NK-92 (cell line): Measurements from ENCODE around the gene ACOX2.
"Not testable (repeated sequence)": the region's sequence is repeated elsewhere in the genome, so short reads cannot be mapped to it uniquely, and the experiment has no call there.

Experiments used
- DNase-seq: peaks from one replicate; lab custom pipeline; 2025; ENCODE audit not compliant: unreplicated experiment; lab: John Stamatoyannopoulos, UW

ACOX2 gene

GRCh38 chr3:58535531-58536500 is 1.2 kb downstream of the ACOX2 start:
- no peak for DNase-seq

DNA sequence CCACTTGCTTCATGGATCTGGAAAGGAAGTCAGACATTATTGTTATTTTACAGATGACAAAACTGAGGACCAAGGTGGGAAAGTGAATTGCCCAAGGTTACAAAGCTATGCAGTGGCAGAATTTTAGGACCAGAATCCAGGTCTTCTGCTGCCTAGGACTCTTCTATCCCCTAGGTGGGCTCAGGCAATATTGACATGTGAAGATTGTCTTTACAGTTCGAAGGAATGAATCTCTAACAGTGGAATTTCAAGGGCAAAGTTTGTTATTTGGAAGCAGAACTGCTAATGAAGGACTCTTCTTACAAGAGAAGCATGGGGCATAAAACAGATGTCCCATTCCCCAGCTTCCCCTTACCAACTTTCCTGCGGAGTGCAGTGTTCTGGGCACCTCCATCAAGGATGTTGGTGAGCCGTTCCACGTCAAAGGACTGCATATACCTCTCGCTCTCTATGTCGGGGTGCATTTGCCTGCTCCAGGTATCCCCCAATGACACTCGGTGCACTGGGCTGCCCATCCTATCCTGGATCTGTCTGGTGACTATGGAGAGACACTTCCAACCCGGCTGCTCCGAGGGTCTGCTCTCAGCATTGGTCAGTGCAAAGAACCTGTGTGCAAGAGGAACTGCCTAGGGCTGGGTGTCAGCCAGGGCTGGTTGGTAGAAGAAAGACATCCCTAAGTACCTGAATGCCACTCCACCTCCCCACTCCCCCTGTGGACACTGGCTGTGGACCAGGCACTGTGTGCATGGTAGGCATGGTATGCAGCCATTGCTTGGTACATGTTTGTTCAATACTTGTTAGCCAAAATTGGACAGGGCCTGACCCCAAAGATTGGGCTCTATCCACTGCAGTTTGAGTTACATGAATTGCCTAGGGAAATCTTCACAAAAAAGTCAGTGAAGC is 2.1 kb downstream of the ACOX2 start:
- no peak for DNase-seq

- no peak for DNase-seq
Measured at GRCh38 chr3:58532794-58533220, 4.2 kb downstream of the ACOX2 start.

DNA sequence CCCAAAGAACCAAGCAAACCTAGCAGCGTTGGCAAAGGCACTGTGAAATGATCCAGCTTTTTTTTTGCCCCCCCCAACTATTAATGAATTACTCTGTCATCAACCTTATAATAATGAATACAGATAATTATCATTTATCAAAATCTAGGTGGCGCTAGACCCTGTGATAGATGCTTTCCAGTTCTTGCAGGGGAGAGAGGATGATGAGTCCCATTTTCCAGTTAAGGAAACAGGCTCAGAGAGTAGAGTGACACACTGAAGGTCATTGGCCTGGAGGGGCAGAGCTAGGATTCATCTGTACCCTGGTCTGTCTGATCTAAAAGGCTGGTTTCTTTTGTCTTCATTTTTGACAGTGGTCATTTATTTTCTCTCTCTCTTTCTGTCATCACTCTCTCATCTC is 5.0 kb downstream of the ACOX2 start:
- DNase-seq, result no peak

GRCh38 chr3:58531555-58531954 is 5.4 kb downstream of the ACOX2 start:
- DNase-seq, result no peak

GRCh38 chr3:58530354-58530865 is 6.6 kb downstream of the ACOX2 start:
- no peak for DNase-seq

GRCh38 chr3:58529516-58530353 is 7.3 kb downstream of the ACOX2 start:
- DNase-seq, result no peak

DNA sequence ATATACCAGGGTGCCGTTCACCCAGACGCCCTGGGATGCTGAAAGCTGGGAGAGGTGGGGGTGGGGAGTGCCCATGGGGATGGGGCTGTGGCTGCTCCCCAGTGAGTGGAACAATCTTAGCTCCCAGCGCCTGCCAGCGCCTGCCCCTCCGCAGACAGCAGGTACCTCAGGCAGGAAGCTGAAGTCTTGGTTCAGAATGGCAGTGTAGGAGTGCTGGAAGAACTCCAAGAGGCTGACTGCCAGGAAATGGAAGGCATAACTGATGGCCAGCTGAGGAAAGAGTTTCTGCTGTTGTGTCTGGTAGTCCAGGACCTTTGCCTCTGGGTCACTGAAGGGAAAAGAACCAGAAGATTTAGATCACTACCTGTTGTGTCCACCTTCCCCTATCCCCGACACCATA is 8.4 kb downstream of the ACOX2 start:
- no peak for DNase-seq

- not testable (repeated sequence) for DNase-seq
Measured at GRCh38 chr3:58527440-58527839, 9.6 kb downstream of the ACOX2 start.

- no peak for DNase-seq
Measured at GRCh38 chr3:58526515-58526957, 10.5 kb downstream of the ACOX2 start.

- no peak for DNase-seq
Measured at GRCh38 chr3:58524326-58524888, 12.6 kb downstream of the ACOX2 start.

- no peak for DNase-seq
Measured at GRCh38 chr3:58522759-58523425, 14.1 kb downstream of the ACOX2 start.

DNA sequence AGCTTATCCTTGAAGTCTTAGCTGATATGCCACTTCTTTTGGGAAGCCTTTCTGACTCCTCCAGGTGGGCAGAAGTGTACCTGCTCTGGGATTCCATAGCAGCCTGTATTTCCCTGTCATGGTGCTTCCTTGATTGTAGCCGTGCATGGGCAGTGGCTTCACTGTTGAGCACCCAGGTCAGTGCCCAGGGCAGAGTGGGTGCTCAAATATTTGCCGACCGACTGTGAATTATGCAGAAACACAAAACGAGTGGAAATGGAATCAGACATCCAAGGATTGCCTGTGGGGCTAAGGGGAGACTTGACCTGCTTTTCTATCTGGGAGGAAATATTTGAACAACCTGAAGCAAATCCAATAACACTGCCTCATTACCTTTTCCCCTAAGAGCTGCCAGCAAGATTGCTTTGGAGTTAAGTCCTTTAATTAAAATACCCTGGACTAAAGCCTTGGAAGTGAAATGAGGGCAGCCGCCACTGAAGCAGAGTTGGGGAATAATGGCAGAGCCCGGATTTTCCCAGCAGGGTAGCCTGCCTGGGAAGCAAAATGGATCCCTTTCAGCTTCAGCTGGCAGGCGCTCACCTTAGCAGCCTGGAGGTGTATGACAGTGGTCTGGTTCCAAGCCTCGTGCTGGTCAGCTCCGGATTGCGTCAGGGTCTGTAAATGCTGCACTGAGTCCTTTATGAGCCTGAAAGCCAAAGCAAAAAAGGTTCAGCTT is 14.9 kb downstream of the ACOX2 start:
- no peak for DNase-seq

DNA sequence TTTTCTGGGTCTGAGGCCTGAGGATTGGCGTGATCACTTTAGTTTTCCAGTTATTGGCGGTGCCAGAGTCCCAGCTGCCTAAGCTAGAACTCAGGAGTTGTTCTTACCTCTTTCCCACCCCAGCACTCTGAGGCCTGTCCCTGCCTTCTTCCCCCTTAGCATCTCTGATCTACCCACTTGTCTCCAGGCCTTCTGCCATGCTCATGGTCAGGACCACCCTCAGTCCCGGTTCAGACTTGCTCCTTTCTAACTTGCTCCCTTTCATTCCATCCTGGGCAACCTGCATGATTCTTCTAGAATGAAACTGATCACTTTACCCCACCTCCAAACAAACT is 15.7 kb downstream of the ACOX2 start:
- DNase-seq, result no peak

GRCh38 chr3:58520403-58521335 is 16.3 kb downstream of the ACOX2 start:
- DNase-seq, result no peak

- no peak for DNase-seq
Measured at GRCh38 chr3:58519668-58520402, 17.2 kb downstream of the ACOX2 start.

- no peak for DNase-seq
Measured at GRCh38 chr3:58518291-58518789, 18.6 kb downstream of the ACOX2 start.
